ENCODE results near the gene CHERP.

The CHERP gene

DNA sequence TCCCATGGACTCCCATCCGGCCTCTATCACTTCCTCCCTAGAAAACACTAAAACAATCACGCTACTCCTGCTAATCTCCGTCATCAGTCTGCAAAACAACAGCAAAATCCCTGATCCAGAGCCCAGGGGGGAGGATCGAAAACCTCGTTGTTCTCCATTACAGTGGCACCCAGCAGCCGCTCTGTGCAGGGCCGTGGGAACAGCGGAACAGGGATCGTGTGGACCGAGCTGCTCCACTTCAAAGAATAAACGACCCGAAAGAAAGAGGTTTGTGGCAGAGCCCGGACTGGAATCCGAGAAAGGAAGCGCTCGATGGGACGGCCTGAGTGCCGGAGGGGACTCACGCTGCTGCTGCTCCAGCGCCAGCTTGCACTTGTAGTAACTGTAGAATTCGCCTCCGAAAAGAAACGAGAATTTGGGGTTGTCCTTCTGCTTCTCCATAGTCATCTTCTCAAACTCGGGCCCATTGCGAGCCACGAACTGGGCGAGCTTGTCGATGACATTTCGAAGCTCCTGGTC, 652 bp downstream of the CHERP start:
- no peak for DNase-seq

- DNase-seq = no peak
Measured at GRCh38 chr19:16540948-16541347, 1.3 kb downstream of the CHERP start.

DNA sequence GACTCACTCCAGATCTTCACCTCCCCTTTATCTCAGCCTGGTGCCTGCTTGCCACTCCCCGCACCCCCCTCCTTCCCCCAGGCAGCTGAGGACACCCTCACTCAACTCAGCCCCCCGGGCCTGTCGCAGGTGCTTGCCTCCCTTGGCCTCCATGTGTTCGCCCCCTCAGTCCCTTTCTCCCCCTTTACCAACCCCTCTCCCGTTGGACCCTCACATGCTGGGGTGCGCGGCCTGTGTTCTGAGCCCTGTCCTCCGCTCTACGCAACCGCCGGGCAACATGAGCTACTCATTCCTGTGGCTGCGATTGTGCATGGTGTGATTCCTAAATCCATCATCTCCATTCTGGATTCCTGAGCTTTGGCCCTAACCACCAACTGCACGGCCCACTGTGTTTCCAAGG, 5.1 kb downstream of the CHERP start:
- no peak for DNase-seq

DNA sequence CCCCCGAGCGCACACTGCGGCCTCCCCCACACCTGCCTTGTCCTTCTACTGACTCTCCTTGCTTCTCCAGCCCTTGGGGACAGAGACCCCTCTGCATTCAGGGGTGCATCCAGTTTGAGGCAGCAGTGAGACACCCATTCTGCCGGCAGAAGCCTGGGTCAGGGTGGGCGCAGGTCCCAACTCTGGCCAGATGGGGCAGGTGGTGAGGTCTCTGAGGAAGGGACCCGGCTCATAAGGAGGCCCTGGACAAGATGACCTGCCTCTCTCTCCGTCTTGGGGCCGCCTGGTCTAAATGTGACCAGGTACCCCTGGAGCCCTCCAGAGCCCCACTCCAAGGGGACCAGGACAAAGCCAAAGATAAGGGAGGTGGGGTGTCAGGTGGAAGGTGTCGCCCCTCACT, 6.1 kb downstream of the CHERP start:
- no peak for DNase-seq

DNA sequence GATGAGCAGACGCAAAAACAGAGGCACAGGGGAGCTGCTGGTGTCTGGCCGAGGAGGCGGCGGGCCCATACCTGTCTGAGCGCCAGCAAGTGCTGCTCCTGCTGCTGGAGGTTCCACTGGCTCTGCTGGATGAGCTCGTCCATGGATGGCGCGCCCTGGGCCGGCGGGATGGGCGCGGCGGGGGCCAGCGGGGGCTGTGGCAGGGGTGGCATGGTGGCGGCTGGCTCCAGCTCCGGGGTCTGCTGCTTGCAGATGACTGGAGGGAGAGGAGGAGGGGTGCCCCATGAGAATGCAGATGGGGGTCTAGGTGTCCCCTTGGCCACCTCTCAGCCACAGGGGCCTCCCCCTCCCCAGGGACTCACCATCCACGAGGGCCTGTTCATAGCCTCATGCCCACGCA, 6.9 kb downstream of the CHERP start:
- DNase-seq = no peak

GRCh38 chr19:16532440-16533234, 9.6 kb downstream of the CHERP start:
- no peak for DNase-seq

DNA sequence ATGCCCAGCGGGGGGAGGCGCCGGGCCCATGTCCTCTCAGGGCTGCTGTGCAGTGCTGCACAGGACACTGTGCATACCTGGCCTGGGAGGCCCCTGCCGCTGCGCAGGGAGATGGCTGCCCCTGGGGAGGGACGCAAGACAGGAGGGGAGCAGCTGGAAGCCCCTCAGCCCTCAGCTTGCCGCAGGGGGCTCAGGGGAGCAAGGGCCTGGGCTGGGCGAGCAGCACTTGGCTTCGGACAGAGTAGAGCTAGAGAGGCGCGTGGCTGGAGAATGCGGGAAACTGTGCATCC, 10.9 kb downstream of the CHERP start:
- no peak for DNase-seq

DNA sequence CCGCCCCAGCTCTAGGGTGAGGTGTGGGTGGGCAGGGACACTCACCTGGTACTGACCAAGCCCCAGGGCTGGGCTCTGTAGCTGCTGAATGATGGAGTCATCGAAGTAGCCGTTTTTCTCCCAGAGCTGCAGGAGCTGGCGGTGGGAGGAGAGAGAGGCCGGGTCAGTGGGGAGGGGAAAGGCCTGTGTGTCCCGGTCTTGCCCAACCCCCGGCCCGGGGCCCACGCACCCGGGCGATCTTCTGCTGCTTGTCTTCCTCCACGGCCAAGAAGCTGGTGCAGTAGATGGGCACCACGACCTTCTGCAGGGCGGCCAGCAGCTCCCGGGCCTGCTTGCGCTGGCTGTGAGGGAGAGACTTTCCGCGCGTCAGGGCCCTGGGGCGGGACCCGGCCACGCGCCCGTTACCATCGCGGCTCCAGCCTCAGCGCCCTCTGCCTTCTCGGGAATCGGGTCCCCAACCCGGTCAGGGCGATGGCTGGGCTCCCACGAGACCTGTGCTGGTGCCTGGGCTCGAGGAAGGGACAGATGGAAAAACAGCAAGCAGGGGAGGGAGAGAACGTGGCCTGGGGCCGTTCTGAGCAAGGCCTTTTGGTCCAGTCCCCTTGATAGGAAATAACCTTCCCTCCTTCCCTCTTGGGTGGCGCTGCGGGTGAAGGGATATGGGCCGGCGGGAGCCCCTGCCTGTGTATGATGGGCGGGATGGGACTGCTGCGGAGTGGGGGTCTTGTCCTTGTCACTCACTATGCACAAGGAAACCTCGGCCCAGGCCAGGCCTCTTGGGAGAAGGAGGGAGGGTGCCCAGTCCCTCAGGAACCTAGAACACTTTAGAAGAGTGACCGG, 11.5 kb downstream of the CHERP start:
- no peak for DNase-seq

DNA sequence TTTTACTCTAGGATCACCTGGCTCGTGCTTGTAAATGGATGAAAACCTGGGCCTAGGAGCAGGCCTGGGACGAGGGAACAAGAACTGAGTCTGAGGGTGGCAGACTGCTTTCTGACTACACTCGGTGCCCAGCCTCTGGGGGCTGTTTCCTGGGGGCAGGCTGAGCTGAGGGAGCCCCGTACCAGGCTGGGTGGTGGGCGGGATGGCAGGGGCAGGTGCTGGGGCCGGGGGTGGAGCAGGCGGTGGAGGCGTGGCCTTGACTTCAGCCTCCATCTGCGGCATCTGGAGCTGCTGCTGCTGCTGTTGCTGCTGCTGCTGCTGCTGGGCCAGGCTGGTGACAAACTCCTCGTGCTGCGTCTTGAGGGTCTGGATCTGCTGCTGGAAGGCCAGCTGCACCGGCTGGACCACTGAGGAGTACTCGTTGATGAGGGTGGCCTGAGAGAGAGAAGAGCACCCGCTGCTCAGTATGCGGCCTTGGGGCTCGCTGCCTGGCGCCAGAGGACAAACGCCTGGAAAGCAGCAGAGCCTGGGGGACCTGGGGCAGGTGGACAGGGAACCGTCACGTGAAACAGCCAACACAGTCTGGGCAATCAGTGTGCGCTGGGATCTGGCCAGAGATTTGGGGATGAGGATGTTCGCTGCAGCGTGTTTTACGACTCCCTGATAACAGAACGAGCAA, 12.6 kb downstream of the CHERP start:
- no peak for DNase-seq

DNA sequence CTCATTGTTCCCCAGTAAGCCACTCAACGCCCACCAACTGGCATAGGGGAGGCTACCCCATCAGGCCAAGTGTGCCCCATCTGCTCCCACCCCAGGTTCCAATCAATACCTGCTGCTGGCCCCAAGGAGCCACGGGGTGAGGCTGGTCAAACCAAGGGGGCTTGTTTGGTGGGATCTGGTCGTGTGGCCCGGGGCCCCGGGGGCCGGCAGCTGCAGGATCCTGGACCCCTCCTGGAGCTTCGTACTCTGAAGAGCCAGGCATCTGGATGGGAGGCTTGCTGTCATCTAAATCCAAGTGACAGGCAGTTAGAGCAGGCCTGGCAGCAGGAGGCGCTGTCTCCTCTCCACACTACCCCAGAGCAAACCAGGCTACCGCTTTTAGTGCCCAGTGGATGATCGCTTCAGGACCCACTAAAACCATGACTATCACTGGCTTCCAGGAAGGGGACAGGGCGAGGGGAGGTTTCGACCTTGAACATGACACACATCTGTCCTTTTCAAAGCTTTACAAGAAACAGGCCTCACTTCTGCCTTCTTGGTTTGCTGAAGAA, 14.2 kb downstream of the CHERP start:
- peak; percentile 58 for DNase-seq

DNA sequence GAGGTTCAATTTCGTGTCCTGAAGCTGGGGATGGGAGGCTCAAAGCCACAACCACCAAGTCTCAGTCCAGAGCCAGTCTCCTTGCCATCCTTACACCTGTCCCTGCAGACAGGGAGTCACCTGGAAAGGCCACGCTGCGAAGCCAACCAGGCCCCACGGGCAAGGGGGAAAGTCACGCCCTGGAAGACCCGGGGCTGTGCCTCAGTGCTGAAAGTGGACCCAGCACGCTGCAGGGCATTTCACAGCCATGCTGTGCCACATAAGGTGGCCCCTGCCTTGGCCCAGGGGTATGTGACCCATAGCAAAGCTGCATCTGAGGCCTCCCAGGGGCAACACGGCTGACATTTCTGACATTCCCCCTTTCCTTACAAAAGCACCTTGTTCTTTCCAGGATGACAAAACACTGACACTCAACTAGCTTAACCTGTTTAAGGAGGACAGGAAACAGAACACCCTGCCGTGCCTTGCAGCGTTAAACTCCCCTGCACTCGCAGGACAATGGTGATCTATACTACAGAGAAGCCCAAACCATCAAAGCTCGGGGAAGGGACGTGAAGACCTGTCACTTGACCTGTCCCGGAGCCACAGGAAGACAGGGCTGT, 14.8 kb downstream of the CHERP start:
- DNase-seq = no peak

DNA sequence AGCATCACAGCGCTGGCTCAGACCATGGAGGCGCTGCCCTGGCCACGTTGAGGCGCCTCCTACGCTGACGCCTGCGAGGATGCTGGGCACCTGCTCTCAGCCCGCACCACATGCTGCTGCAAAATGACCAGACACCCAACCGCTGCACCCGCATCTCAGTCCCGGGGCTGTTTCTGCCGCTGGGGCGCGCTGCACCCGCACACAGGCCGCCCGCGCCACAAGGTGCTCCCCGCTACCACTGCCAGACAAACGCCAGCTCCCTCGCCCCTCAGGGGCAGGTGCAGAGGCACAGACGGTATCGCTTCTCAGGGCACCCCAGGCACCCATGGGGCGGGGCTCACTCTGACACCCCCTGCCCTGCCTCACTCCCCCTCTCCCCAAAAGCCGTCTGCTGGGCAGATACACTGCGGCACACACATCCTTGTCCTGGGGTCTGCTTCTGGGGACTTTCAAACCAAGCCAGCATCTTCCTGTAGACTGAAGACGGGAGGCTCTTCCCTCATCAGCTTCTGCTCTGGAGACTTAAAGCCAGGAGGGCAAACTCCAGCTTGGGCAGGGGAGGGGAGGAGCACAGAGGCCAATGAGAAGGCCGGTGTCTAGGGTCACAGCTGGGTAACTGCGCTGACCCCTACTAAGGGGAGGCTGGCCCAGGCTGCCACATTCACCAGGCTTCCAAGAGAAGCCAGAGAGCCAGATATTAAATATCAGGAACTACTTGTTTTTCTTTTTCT, 16.3 kb downstream of the CHERP start:
- DNase-seq = no peak

DNA sequence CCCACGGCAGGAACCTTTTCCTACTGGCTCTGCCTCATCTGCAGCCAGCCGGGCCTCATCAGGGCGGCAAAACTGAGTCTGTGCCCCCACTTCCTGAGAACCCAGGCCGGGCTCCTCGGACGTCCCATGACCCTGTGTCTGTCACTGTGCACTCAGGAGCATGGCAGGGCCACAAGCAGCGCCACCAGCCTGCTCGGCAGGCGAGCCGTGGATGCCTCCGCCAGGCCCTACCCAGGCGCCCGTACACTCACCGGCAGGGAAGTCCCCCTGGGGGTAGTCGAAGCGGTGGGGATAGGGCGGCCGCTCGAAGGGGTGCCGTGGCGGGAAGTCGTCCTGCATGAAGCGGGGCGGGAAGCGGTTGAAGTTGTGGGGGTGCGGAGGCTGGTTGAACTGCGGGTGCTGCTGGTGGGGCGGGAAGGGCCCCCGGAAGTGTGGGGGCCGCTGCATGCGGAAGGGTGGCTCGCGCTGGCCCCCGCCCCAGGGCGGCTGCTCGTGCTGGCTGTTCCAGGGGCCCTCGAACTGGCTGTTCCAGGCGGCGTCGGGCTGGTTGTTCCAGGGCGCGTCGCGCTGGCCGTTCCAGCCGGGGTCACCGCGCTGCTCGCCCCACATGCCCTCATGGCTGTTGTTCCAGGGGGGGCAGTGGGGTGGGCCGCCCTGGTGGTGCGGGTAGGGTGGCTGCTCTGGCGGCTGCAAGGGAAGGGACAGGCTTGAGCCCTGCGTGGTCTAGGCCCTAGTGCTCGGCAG, 17.1 kb downstream of the CHERP start:
- no peak for DNase-seq

DNA sequence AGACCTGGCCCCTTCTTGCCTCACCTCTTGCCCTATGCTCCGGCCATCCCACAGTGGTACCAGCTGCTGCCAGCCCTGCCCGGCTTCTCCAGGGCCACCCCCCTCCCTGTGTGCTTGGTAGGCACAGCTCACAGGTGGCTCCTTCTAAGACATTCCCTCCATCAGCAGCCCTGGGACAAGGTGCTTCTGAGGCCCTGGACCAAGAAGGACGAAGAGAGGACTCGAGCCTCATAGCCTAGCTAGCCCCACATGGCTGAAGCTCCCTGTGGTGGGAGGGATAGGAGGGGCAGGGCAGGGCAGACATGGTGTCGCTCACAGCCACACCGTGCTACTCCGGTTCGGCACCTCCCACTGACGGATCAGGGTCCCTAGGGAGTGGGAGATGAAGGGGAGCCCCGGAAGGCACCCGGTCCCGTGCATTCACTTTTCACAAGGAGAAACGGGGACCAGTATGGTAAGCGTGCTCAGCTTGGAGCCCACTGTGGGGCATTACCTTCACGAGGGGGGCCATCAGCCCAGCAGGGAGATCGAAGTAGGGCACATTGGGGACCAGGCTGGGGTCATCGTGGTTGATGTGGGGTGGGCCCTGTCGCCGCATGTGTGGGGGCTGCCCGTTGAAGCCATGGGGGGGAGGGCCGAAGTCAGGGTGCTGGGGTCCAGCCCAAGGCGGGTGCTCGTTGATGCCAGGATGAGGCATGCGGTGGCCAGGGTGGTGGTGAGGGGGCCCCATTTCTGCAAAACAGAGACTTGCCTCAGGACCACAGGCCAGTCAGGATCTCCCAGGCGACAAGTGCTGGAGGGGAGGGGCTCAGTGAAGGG, 19.5 kb downstream of the CHERP start:
- no peak for DNase-seq

DNA sequence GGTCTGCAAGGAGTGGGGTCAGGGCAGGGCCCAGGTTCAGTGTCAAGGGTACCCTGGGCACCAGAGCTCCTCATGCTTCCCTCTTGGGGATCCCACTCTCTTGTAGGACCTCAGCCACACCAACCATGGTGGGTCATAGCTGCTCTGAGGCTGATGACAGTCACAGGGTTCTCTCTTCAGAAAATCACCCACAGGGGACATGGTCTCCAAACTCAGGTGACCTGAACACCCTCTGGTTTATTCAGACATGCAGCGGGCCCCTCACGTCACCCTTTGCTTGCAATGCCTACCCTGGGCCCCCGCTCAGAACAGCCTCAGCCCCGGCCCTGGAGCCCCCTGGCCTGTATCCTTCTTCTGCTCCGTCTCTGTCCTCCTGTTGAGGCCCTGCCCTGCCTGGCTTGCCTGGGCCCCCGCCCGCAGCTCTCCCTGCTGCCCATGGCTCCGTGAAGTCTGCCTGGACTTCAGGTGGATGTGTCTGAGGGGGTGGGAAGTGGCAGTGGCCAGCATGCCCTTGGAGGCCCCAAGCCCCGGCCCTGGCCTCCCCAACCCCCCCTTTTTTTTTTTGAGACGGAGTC, 20.4 kb downstream of the CHERP start:
- no peak for DNase-seq

GRCh38 chr19:16520986-16521624, 21.1 kb downstream of the CHERP start:
- no peak for DNase-seq

GRCh38 chr19:16520074-16520973, 21.9 kb downstream of the CHERP start:
- DNase-seq = no peak

GRCh38 chr19:16519230-16519687, 23.0 kb downstream of the CHERP start:
- no peak for DNase-seq

All from CD4-positive, alpha-beta T cell treated with Interleukin-17A for 1 hour (primary cell).